HEK293 (cell line): ENCODE measurements around the gene EIF4EBP2.

Source experiments
- GFI1B ChIP-seq: fragments of 450-650 bp; formaldehyde crosslinking; IDR thresholded peaks from 2 replicates; pipeline ENCODE4 v1.5.1; 2016; ENCODE audit warnings: missing biosample characterization, missing genetic modification characterization
- KLF7 ChIP-seq: fragments of 450-650 bp; formaldehyde crosslinking; IDR thresholded peaks from 2 replicates; pipeline ENCODE4 v1.5.1; 2016; ENCODE audit warnings: missing biosample characterization, missing genetic modification characterization, borderline replicate concordance
- MZF1 ChIP-seq: fragments of 450-650 bp; formaldehyde crosslinking; IDR thresholded peaks from 2 replicates; pipeline ENCODE4 v1.5.1; 2017; ENCODE audit warnings: missing biosample characterization, missing genetic modification characterization, borderline replicate concordance
- REST ChIP-seq: fragments of 450-650 bp; formaldehyde crosslinking; IDR thresholded peaks from 2 replicates; pipeline ENCODE4 v1.5.1; 2016; ENCODE audit warnings: missing biosample characterization, missing genetic modification characterization
- SCRT2 ChIP-seq: fragments of 450-650 bp; formaldehyde crosslinking; IDR thresholded peaks from 2 replicates; pipeline ENCODE4 v1.5.1; 2016; ENCODE audit warnings: missing biosample characterization, missing genetic modification characterization
- TCF7L2 ChIP-seq: IDR thresholded peaks from 2 replicates; pipeline ENCODE4 v1.6.1; 2011; ENCODE audit warnings: low read depth, mild to moderate bottlenecking, inconsistent platforms, low read length, moderate library complexity, borderline replicate concordance
- YY2 ChIP-seq: fragments of 450-650 bp; formaldehyde crosslinking; IDR thresholded peaks from 2 replicates; pipeline ENCODE4 v1.5.1; 2016; ENCODE audit warnings: missing biosample characterization, missing genetic modification characterization
- ZBTB11 ChIP-seq: fragments of 450-650 bp; formaldehyde crosslinking; conservative IDR thresholded peaks from 2 replicates; pipeline ENCODE4 v1.5.1; 2016; ENCODE audit warnings: low read depth, missing biosample characterization, missing genetic modification characterization
- ZBTB49 ChIP-seq: fragments of 450-650 bp; formaldehyde crosslinking; IDR thresholded peaks from 2 replicates; pipeline ENCODE4 v1.5.1; 2016; ENCODE audit warnings: missing biosample characterization, missing genetic modification characterization, low read depth
- ZEB2 ChIP-seq: fragments of 450-650 bp; formaldehyde crosslinking; IDR thresholded peaks from 2 replicates; pipeline ENCODE4 v1.5.1; 2016; ENCODE audit warnings: missing biosample characterization, missing genetic modification characterization
- ZNF157 ChIP-seq: fragments of 450-650 bp; formaldehyde crosslinking; IDR thresholded peaks from 2 replicates; pipeline ENCODE4 v1.5.1; 2016; ENCODE audit warnings: missing biosample characterization, missing genetic modification characterization
- ZNF184 ChIP-seq: fragments of 450-650 bp; IDR thresholded peaks from 2 replicates; pipeline ENCODE4 v1.5.1; 2018; ENCODE audit warnings: missing biosample characterization, mild to moderate bottlenecking, missing genetic modification characterization
- ZNF19 ChIP-seq: fragments of 450-650 bp; formaldehyde crosslinking; IDR thresholded peaks from 2 replicates; pipeline ENCODE4; 2016; ENCODE audit warnings: missing biosample characterization, missing genetic modification characterization, low read depth
- ZNF280C ChIP-seq: fragments of 450-650 bp; formaldehyde crosslinking; IDR thresholded peaks from 2 replicates; pipeline ENCODE4 v1.5.1; 2016; ENCODE audit warnings: missing biosample characterization, missing genetic modification characterization
- ZNF292 ChIP-seq: fragments of 450-650 bp; formaldehyde crosslinking; IDR thresholded peaks from 2 replicates; pipeline ENCODE4 v1.5.1; 2016; ENCODE audit warnings: low read depth, missing biosample characterization, missing genetic modification characterization, borderline replicate concordance
- ZNF341 ChIP-seq: fragments of 450-650 bp; formaldehyde crosslinking; IDR thresholded peaks from 2 replicates; pipeline ENCODE4; 2016; ENCODE audit warnings: low read depth, missing biosample characterization, missing genetic modification characterization
- ZNF37A ChIP-seq: fragments of 450-650 bp; IDR thresholded peaks from 2 replicates; pipeline ENCODE4 v1.5.1; 2018; ENCODE audit warnings: missing biosample characterization, missing genetic modification characterization
- ZNF416 ChIP-seq: fragments of 450-650 bp; formaldehyde crosslinking; IDR thresholded peaks from 2 replicates; pipeline ENCODE4 v1.5.1; 2016; ENCODE audit warnings: missing biosample characterization, missing genetic modification characterization
- ZNF510 ChIP-seq: fragments of 450-650 bp; formaldehyde crosslinking; IDR thresholded peaks from 2 replicates; pipeline ENCODE4 v1.5.1; 2018; ENCODE audit warnings: mild to moderate bottlenecking, missing genetic modification characterization, missing biosample characterization; ENCODE audit not compliant: insufficient replicate concordance
- ZNF555 ChIP-seq: fragments of 450-650 bp; formaldehyde crosslinking; conservative IDR thresholded peaks from 2 replicates; pipeline ENCODE4 v1.5.1; 2017; ENCODE audit warnings: missing biosample characterization, mild to moderate bottlenecking, missing genetic modification characterization, inconsistent platforms
- ZNF585B ChIP-seq: fragments of 450-650 bp; formaldehyde crosslinking; IDR thresholded peaks from 2 replicates; pipeline ENCODE4 v1.5.1; 2016; ENCODE audit warnings: missing biosample characterization, missing genetic modification characterization
- ZNF629 ChIP-seq: fragments of 450-650 bp; formaldehyde crosslinking; IDR thresholded peaks from 2 replicates; pipeline ENCODE4 v1.5.1; 2017; ENCODE audit warnings: missing biosample characterization, missing genetic modification characterization
- ZNF645 ChIP-seq: fragments of 450-650 bp; formaldehyde crosslinking; IDR thresholded peaks from 2 replicates; pipeline ENCODE4; 2016; ENCODE audit warnings: missing biosample characterization, missing genetic modification characterization
- ZNF654 ChIP-seq: fragments of 450-650 bp; formaldehyde crosslinking; IDR thresholded peaks from 2 replicates; pipeline ENCODE4 v1.5.1; 2016; ENCODE audit warnings: low read depth, missing biosample characterization, missing genetic modification characterization
- ZSCAN23 ChIP-seq: fragments of 450-650 bp; formaldehyde crosslinking; IDR thresholded peaks from 2 replicates; pipeline ENCODE4 v1.5.1; 2016; ENCODE audit warnings: missing biosample characterization, missing genetic modification characterization

Gene EIF4EBP2

GRCh38 chr10:70363971-70364771 is 39.8 kb upstream of the EIF4EBP2 start (continued):
- peak; percentile 29; the same call in 1 of the 2 replicates for TF ChIP-seq ZBTB11 (tag by site-specific recombination)
- TF ChIP-seq ZNF280C (tag by site-specific recombination): no peak
- TF ChIP-seq SCRT2 (tag by site-specific recombination): peak; percentile 99
- peak; percentile 97 for TF ChIP-seq ZNF654 (tag by site-specific recombination)
- no peak for TF ChIP-seq YY2 (tag by site-specific recombination)
- no peak for TF ChIP-seq ZNF645 (tag by site-specific recombination)
- no peak for TF ChIP-seq TCF7L2
- TF ChIP-seq ZNF585B: no peak
- TF ChIP-seq ZNF37A: no peak
- no peak for TF ChIP-seq ZNF184 (tag by site-specific recombination)
- TF ChIP-seq ZNF157 (tag by site-specific recombination): no peak
- no peak for TF ChIP-seq MZF1
- no peak for TF ChIP-seq ZNF510 (tag by site-specific recombination)
- TF ChIP-seq ZNF19 (tag by site-specific recombination): no peak
- no peak for TF ChIP-seq ZBTB49 (tag by site-specific recombination)
- TF ChIP-seq KLF7: no peak
- no peak for TF ChIP-seq ZNF555 (tag by site-specific recombination)
- TF ChIP-seq ZNF629 (tag by site-specific recombination): 0 out of 2 replicates have a peak, but pooled peaks have one; percentile 30
- TF ChIP-seq ZNF341: peak; percentile 99
- peak; percentile 38; the same call in 1 of the 2 replicates for TF ChIP-seq REST (tag by site-specific recombination)
- no peak for TF ChIP-seq ZNF292 (tag by site-specific recombination)
- no peak for TF ChIP-seq ZNF416
- no peak for TF ChIP-seq GFI1B
- TF ChIP-seq ZSCAN23 (tag by site-specific recombination): no peak
- peak; percentile 70; the same call in 1 of the 2 replicates for TF ChIP-seq ZEB2 (tag by site-specific recombination)
